ENCODE data around the gene TMEM88. TPM values are rescaled to one million over a fixed set of nuclear protein-coding genes. Genes with fewer than 3 reads are reported as not detected.

TMEM88 gene
- total RNA-seq, 1 experiment from 2014 or later: 2.8 TPM

- no TSS peak for BruUV-seq (replicated peaks)
- H3K9me3 ChIP-seq (ENCODE audit: control insufficient read depth in 1 of 2, insufficient read depth in 1 of 2, low read depth in 1 of 2, low read length in 2 of 2): no peaks in the 10 kb centered on the region
- H3K36me3 ChIP-seq (ENCODE audit: control insufficient read depth in 1 of 2, insufficient read depth in 2 of 2, low read length in 2 of 2): peaks cover 31 to 46% of the 10 kb centered on the region in 2 experiments; a peak in 3 of 4 replicates
- TF ChIP-seq REST (IDR thresholded peaks at IDR 0.05; ENCODE audit: low read depth) (no peak), ZFX (IDR thresholded peaks at IDR 0.05) (no peak), CEBPB (IDR thresholded peaks at IDR 0.05; ENCODE audit: low read depth) (no peak), JUND (IDR thresholded peaks at IDR 0.05) (no peak), TCF7L2 (IDR thresholded peaks at IDR 0.05; ENCODE audit: borderline replicate concordance, extremely low read depth, insufficient read depth, insufficient read length) (no peak), SP1 (IDR thresholded peaks at IDR 0.05; ENCODE audit: low read depth) (no peak), MAX (IDR thresholded peaks at IDR 0.05) (no peak), ZBTB33 (IDR thresholded peaks at IDR 0.05; ENCODE audit: extremely low read depth, insufficient replicate concordance, low read length) (no peak), SRF (IDR thresholded peaks at IDR 0.05; ENCODE audit: low read depth) (no peak), CBX3 (IDR thresholded peaks at IDR 0.05; ENCODE audit: low read depth) (no peak), RAD21 (IDR thresholded peaks at IDR 0.05; ENCODE audit: low read depth) (no peak)
- intact Hi-C loops (cut with micrococcal nuclease): loop anchor here (1.0 to 5.0 kb wide), 2 partner anchors 35 to 75 kb away; no protein-coding TSS in a partner anchor
- H3K9ac ChIP-seq (ENCODE audit: low read length): no peak overlapping the region
- ChIA-PET CTCF (interaction anchor here (0.7 kb wide), 1 partner anchor 63 kb away, joined by 3 read pairs; the partner anchor contains the start of gene KDM6B), POLR2A (no interaction called here), RAD21 (ENCODE audit: low non-redundant PET in 1 of 2, low total read pairs in 2 of 2, uncharacterized antibody in 2 of 2, unreplicated experiment in 2 of 2) (no interaction called here)
- no peak overlapping the region for H3K4me2 ChIP-seq (ENCODE audit: low read length)
- DNase-seq (ENCODE audit: low read depth, low spot score): no peak
- ATAC-seq: no peak
- H3K9me2 ChIP-seq (ENCODE audit: insufficient read depth): no peaks in the 10 kb centered on the region
- no peak overlapping the region for H3K27ac ChIP-seq (ENCODE audit: low read depth, low read length)
- H3K4me3 ChIP-seq (replicated peaks in 1 of 2; ENCODE audit: low read depth in 1 of 2, low read length in 2 of 2): no peak overlapping the region
- H3K4me1 ChIP-seq (ENCODE audit: control insufficient read depth in 1 of 2, insufficient read depth in 2 of 2, low read length in 2 of 2): no peaks in the 10 kb centered on the region; a peak in 1 of 4 replicates
- no peaks in the 10 kb centered on the region for H3K27me3 ChIP-seq (ENCODE audit: insufficient read depth, low read length)
- H4K20me1 ChIP-seq (ENCODE audit: insufficient read depth): no peaks in the 10 kb centered on the region
- no peak overlapping the region for H2AFZ ChIP-seq (ENCODE audit: low read depth, low read length, poor library complexity, severe bottlenecking)
- H3K79me2 ChIP-seq (ENCODE audit: insufficient read depth, low read length): no peaks in the 10 kb centered on the region
These were observed 42.2 kb downstream of the TMEM88 start for GRCh38 chr17:7897090-7897489.

Data from HCT116 (cell line).